Measurements from ENCODE around the gene SOD2. TPM values are rescaled to one million over a fixed set of nuclear protein-coding genes. Genes with fewer than 3 reads are reported as not detected.

Gene SOD2
- total RNA-seq, 1 experiment from 2014 or later, result 202 TPM

DNA sequence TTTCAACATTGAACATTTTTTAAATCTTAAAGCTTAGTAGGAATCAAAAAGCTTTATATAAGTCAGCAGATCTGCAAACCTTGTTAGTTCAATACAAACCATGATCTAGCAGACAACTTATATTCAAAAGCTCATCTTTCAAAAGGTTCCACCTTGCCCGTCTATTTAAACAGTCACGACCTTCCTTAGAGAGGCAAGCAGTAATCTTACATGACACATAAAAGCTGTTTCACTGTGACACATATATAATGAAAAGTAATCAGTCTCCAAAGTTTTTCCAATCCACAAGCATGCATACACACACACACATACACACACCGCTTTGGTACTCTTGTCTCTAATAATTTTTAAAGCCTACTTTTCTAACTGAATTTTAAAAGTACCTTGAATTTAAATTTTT lies 12.9 kb downstream of the SOD2 start:
- Mint-ChIP-seq H3K36me3 (ENCODE audit: insufficient read depth, unreplicated experiment) (peaks cover 26% of the 10 kb centered on the region), H3K4me1 (ENCODE audit: low read depth, unreplicated experiment) (peaks cover 8% of the 10 kb centered on the region), H3K27me3 (ENCODE audit: unreplicated experiment) (no peaks in the 10 kb centered on the region), H3K9me3 (ENCODE audit: low read depth, unreplicated experiment) (no peaks in the 10 kb centered on the region), H3K27ac (ENCODE audit: unreplicated experiment) (peak overlapping the region; percentile 43), H3K4me3 (ENCODE audit: low read depth, unreplicated experiment) (no peak overlapping the region)
- TF ChIP-seq, protein P1, sequence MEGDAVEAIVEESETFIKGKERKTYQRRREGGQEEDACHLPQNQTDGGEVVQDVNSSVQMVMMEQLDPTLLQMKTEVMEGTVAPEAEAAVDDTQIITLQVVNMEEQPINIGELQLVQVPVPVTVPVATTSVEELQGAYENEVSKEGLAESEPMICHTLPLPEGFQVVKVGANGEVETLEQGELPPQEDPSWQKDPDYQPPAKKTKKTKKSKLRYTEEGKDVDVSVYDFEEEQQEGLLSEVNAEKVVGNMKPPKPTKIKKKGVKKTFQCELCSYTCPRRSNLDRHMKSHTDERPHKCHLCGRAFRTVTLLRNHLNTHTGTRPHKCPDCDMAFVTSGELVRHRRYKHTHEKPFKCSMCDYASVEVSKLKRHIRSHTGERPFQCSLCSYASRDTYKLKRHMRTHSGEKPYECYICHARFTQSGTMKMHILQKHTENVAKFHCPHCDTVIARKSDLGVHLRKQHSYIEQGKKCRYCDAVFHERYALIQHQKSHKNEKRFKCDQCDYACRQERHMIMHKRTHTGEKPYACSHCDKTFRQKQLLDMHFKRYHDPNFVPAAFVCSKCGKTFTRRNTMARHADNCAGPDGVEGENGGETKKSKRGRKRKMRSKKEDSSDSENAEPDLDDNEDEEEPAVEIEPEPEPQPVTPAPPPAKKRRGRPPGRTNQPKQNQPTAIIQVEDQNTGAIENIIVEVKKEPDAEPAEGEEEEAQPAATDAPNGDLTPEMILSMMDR (IDR thresholded peaks at IDR 0.05; ENCODE audit: unreplicated experiment), result no peak
- intact Hi-C loops (cut with micrococcal nuclease; ENCODE audit: unreplicated experiment), result no loop called here
- no peak for DNase-seq
- CTCF ChIA-PET, result no interaction called here
- BruUV-seq (replicated peaks), result TSS peak; percentile 3

DNA sequence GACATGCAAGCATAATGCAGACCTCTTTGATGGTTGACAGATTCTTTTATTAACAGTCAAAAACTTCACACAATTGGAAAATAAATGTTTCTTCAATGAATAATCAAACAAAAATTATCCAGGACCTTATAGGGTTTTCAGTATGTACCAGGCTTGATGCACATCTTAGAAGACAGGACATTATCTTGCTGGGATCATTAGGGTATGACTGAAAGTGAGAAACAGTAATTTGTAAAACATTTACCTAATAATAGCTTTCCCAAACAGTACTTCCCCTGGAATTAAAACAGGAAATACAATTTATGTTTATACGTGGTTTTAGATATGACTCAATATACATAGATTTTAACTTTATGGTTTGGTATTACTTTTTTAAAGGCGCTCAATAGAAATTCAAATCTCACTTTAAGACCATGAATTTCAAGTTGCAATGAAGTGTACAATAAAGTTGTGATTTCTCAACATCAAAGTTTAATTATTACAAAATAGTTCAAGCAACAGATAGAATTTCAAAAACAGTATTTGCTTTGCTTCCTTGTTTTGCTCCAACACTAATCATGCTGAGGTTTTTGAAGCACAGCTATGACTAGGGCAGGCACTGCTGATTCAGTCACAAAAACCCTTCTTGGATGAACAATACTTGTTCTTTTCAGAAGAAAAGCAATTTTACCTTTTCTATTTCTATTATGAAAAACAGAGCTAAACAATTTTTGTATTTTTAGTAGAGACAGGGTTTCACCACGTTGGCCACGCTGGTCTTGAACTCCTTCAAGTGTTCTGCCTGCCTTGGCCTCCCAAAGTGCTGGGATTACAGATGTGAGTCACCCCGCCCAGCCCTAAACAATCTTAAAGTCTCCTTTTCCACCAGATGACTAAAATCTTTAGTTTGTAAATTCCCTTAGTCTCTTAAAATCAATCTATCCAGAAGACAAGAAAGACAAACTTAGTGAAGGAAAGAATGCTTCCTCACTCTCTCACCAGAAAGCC lies 13.7 kb downstream of the SOD2 start:
- intact Hi-C loops (cut with micrococcal nuclease; ENCODE audit: unreplicated experiment), result no loop called here
- TF ChIP-seq, protein P1 (IDR thresholded peaks at IDR 0.05; ENCODE audit: unreplicated experiment), result no peak
- Mint-ChIP-seq H3K4me3 (ENCODE audit: low read depth, unreplicated experiment) (no peak overlapping the region), H3K27me3 (ENCODE audit: unreplicated experiment) (no peaks in the 10 kb centered on the region), H3K9me3 (ENCODE audit: low read depth, unreplicated experiment) (no peaks in the 10 kb centered on the region), H3K27ac (ENCODE audit: unreplicated experiment) (peak overlapping the region; percentile 43), H3K4me1 (ENCODE audit: low read depth, unreplicated experiment) (peaks cover 8% of the 10 kb centered on the region), H3K36me3 (ENCODE audit: insufficient read depth, unreplicated experiment) (peaks cover 19% of the 10 kb centered on the region)
- CTCF ChIA-PET, result interaction anchor here (0.6 kb wide), 2 partner anchors 9 to 21 kb away, joined by 3 read pairs; no protein-coding TSS in a partner anchor
- no TSS peak for BruUV-seq (replicated peaks)
- DNase-seq, result no peak

GRCh38 chr6:159678574-159678973 lies 14.5 kb downstream of the SOD2 start:
- H3K36me3 Mint-ChIP-seq (ENCODE audit: insufficient read depth, unreplicated experiment), result peaks cover 19% of the 10 kb centered on the region
- BruUV-seq (replicated peaks), result no TSS peak
- no peak for DNase-seq
- H3K9me3 Mint-ChIP-seq (ENCODE audit: low read depth, unreplicated experiment), result no peaks in the 10 kb centered on the region
- H3K27ac Mint-ChIP-seq (ENCODE audit: unreplicated experiment), result no peak overlapping the region
- H3K4me3 Mint-ChIP-seq (ENCODE audit: low read depth, unreplicated experiment), result no peak overlapping the region
- intact Hi-C loops (cut with micrococcal nuclease; ENCODE audit: unreplicated experiment), result no loop called here
- H3K27me3 Mint-ChIP-seq (ENCODE audit: unreplicated experiment), result no peaks in the 10 kb centered on the region
- CTCF ChIA-PET, result no interaction called here
- H3K4me1 Mint-ChIP-seq (ENCODE audit: low read depth, unreplicated experiment), result peaks cover 8% of the 10 kb centered on the region
- TF ChIP-seq, protein P1 (IDR thresholded peaks at IDR 0.05; ENCODE audit: unreplicated experiment), result no peak

DNA sequence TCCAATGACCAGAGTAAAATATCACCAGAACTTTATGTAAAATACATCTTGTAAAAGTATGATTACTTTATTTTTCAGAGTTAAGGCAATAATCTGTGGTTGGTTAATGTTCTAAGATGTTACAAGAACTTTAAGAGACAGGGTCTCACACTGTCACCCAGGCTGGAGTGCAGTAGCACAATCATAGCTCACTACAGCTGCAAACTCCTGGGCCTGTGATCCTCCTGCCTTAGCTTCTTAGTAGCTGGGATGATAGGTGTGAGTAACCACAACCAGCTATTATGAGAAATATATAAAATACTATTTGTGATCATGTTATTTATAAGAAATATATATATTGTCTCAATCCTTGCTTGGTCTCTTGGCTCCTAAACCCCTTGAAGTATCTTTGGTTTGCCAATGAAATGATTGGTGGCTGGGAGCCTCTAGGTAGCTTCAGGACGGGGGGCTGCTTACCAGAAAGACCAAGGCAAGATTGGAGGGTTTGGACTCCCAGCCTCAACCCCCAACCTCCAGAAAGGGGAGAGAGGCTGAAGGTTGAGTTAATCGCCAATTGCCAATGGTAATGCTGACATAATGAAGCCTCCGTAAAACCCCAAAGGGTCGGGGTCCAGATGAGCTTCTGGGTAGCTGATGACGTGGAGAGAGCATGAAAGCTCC lies 15.4 kb downstream of the SOD2 start:
- H3K4me3 Mint-ChIP-seq (ENCODE audit: low read depth, unreplicated experiment), result no peak overlapping the region
- intact Hi-C loops (cut with micrococcal nuclease; ENCODE audit: unreplicated experiment), result no loop called here
- H3K4me1 Mint-ChIP-seq (ENCODE audit: low read depth, unreplicated experiment), result peaks cover 8% of the 10 kb centered on the region
- BruUV-seq (replicated peaks), result no TSS peak
- H3K27me3 Mint-ChIP-seq (ENCODE audit: unreplicated experiment), result no peaks in the 10 kb centered on the region
- no peaks in the 10 kb centered on the region for H3K9me3 Mint-ChIP-seq (ENCODE audit: low read depth, unreplicated experiment)
- H3K36me3 Mint-ChIP-seq (ENCODE audit: insufficient read depth, unreplicated experiment), result peaks cover 14% of the 10 kb centered on the region
- H3K27ac Mint-ChIP-seq (ENCODE audit: unreplicated experiment), result no peak overlapping the region
- CTCF ChIA-PET, result no interaction called here
- no peak for DNase-seq
- TF ChIP-seq, protein P1 (IDR thresholded peaks at IDR 0.05; ENCODE audit: unreplicated experiment), result no peak
